GM18867 (cell line): ENCODE measurements around the gene BST2.
"Not testable (repeated sequence)": the region's sequence is repeated elsewhere in the genome, so short reads cannot be mapped to it uniquely, and the experiment has no call there.

Experiments
- ATAC-seq: cut with Tn5 transposase; IDR thresholded peaks from one replicate; pipeline ENCODE4 v1.9.1; 2021; ENCODE audit warnings: mild to moderate bottlenecking, moderate library complexity; ENCODE audit not compliant: unreplicated experiment

Gene BST2

GRCh38 chr19:17390665-17391370 lies 14.6 kb downstream of the BST2 start:
- peak; percentile 92 for ATAC-seq

- ATAC-seq, result no peak
These were observed 15.3 kb downstream of the BST2 start for GRCh38 chr19:17389957-17390664.

- no peak for ATAC-seq
These were observed 16.1 kb downstream of the BST2 start for GRCh38 chr19:17389288-17389687.

GRCh38 chr19:17385878-17386611 lies 19.4 kb downstream of the BST2 start:
- ATAC-seq, result no peak

- ATAC-seq, result no peak
These were observed 24.8 kb downstream of the BST2 start for GRCh38 chr19:17380426-17381138.

GRCh38 chr19:17379221-17379631 lies 26.2 kb downstream of the BST2 start:
- ATAC-seq, result no peak

- no peak for ATAC-seq
These were observed 27.2 kb downstream of the BST2 start for GRCh38 chr19:17378271-17378670.

- no peak for ATAC-seq
These were observed 28.4 kb downstream of the BST2 start, which contains the start of gene PLVAP for GRCh38 chr19:17376935-17377600. Gene PLVAP, minus strand, starts transcription at chr19:17377342. Its CDS starts 54 bp downstream, at chr19:17377288.

- peak; percentile 85 for ATAC-seq
These were observed 35.3 kb downstream of the BST2 start for GRCh38 chr19:17370026-17370587.

GRCh38 chr19:17365361-17365760 lies 40.1 kb downstream of the BST2 start:
- ATAC-seq, result no peak

GRCh38 chr19:17363852-17364605 lies 41.4 kb downstream of the BST2 start:
- not testable (repeated sequence) for ATAC-seq

- no peak for ATAC-seq
These were observed 45.3 kb downstream of the BST2 start for GRCh38 chr19:17359905-17360800.

- no peak for ATAC-seq
These were observed 47.0 kb downstream of the BST2 start for GRCh38 chr19:17358395-17358794.

- no peak for ATAC-seq
These were observed 47.7 kb downstream of the BST2 start for GRCh38 chr19:17357724-17358123.

GRCh38 chr19:17357078-17357666 lies 48.3 kb downstream of the BST2 start:
- ATAC-seq, result no peak

- no peak for ATAC-seq
These were observed 52.0 kb downstream of the BST2 start for GRCh38 chr19:17353386-17353785.
